IPS DF 6.9 (cell line): Measurements from ENCODE around the gene MATCAP1.

ENCODE experiments used
- DNase-seq: peaks from one replicate; pipeline ENCODE4 v3.0.0-alpha.2; 2013; ENCODE audit warnings: low read depth, low spot score
- H3K27ac ChIP-seq: one replicate; pipeline ENCODE4 v1.5.1; 2013; ENCODE audit warnings: low read length, control low read depth
- H3K27me3 ChIP-seq: 2 replicates; pipeline ENCODE4 v1.6.1; 2013; ENCODE audit warnings: mild to moderate bottlenecking, low read length; ENCODE audit not compliant: control insufficient read depth, insufficient read depth
- H3K36me3 ChIP-seq: 2 replicates; pipeline ENCODE4 v1.6.1; 2013; ENCODE audit warnings: low read length; ENCODE audit not compliant: control insufficient read depth, insufficient read depth
- H3K4me1 ChIP-seq: 2 replicates; pipeline ENCODE4 v1.6.1; 2013; ENCODE audit warnings: low read length; ENCODE audit not compliant: control insufficient read depth, insufficient read depth
- H3K4me3 ChIP-seq: 2 replicates; pipeline ENCODE4 v1.5.1; 2013; ENCODE audit warnings: mild to moderate bottlenecking, low read length
- H3K9me3 ChIP-seq: 2 replicates; pipeline ENCODE4 v1.6.1; 2013; ENCODE audit warnings: low read length, inconsistent platforms; ENCODE audit not compliant: control insufficient read depth, insufficient read depth
- WGBS: extraction: QIAGEN DNeasy Blood & Tissue Kit; methylation state at CpG from one replicate; pipeline ENCODE4 v1.1.7; 2013; ENCODE audit warnings: mixed read lengths, missing lambda C conversion rate; ENCODE audit not compliant: insufficient read length, insufficient coverage; 5-methylcytosine and 5-hydroxymethylcytosine counted together

MATCAP1 gene

DNA sequence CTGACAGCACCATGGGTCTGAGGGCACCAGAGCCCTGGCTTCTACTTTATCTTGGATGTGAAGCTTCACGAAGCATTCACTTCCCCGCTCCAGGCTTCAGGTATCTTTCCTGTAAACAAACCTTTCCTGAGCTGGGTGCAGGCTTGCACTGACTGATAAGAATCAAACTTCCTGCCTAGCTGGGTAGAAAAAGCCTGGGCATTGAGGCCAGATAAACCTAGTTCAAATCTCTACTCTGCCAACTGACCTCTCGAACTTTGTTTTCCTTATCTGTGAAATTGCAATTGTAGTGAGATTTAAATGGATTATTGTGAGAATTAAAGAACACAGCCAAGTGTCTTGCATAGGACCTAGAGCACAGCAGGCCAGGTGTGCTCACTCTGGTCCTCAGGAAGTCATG, 40.2 kb upstream of the MATCAP1 start:
- DNase-seq, result no peak
- Histone ChIP-seq H3K4me3 (no peak overlapping the region), H3K27ac (no peak overlapping the region), H3K4me1 (no peaks in the 10 kb centered on the region; the same call in 1 of the 2 replicates), H3K9me3 (no peaks in the 10 kb centered on the region), H3K27me3 (no peaks in the 10 kb centered on the region), H3K36me3 (peaks cover 2% of the 10 kb centered on the region)
- WGBS, result no CpG with 5 or more reads among the region's 3 CpGs

DNA sequence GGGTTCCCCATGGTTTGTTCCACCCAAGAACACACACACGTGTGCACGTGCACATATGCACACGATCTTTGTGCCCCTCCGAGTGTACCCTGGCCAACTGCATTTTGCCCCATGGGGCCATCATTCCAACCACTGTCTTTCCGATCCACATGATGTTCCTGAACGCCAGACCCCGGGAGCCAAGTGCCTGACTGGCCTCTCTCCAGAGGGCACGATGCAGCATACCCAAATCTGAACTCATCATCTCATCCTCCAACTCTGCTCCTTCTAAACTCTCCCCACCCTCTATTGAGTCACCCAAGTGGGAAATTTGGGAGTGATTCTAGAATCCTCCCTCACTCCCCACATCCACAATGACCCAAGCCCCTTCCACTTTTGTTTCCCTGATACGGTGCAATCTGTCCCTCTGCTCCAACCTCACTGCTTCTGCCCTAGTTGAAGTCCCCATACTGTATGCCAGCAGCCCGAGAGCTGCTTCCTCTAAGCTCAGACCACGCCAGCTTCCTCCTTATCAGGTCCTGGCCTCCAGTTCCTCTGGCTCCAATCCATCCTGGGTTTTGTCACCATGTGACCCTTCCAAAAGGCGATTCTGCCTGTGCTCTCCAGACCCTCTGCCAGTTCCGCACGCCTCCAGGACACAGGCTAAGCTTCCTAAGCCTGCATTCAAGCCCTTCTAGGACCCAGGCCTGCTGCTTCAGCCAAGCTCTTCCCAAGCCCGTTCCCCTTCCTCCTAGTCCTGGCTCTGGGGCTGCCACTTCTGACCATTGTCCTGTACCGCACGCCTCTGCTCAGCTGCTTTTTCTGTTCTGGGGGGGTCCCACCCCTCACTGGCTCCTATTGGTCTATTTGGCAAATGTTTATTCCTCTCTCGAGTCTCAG, 33.1 kb upstream of the MATCAP1 start:
- WGBS, result no CpG with 5 or more reads among the region's 18 CpGs

DNA sequence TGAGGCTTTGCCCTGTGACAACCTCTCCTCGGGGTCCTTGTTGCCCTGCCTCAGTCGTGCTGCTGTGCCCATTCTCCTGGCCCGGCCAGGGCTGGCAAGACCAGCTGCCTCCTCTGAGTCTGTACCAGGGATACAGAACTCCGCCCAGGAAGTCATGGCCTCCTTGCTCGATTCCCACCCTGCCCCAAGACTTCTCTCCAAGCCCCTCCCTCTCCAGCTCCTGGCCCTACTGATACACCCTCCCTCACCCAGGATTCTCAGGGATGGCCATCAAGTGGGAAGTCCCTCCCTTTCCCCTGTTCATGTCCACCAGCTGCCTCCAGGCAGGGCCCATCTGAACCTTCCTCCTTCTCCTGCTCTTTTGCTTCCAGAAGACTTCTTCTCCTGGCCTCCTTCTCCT, 31.9 kb upstream of the MATCAP1 start:
- Histone ChIP-seq H3K36me3 (no peaks in the 10 kb centered on the region), H3K27me3 (no peaks in the 10 kb centered on the region), H3K27ac (no peak overlapping the region), H3K9me3 (no peaks in the 10 kb centered on the region), H3K4me1 (no peaks in the 10 kb centered on the region), H3K4me3 (no peak overlapping the region)
- WGBS, result no CpG with 5 or more reads among the region's 5 CpGs
- no peak for DNase-seq

More for the DNA sequence above, 33.1 kb upstream of the MATCAP1 start:
- Histone ChIP-seq H3K36me3 (no peaks in the 10 kb centered on the region), H3K27me3 (no peaks in the 10 kb centered on the region), H3K4me1 (no peaks in the 10 kb centered on the region), H3K27ac (no peak overlapping the region), H3K9me3 (no peaks in the 10 kb centered on the region), H3K4me3 (no peak overlapping the region)
- DNase-seq, result no peak

DNA sequence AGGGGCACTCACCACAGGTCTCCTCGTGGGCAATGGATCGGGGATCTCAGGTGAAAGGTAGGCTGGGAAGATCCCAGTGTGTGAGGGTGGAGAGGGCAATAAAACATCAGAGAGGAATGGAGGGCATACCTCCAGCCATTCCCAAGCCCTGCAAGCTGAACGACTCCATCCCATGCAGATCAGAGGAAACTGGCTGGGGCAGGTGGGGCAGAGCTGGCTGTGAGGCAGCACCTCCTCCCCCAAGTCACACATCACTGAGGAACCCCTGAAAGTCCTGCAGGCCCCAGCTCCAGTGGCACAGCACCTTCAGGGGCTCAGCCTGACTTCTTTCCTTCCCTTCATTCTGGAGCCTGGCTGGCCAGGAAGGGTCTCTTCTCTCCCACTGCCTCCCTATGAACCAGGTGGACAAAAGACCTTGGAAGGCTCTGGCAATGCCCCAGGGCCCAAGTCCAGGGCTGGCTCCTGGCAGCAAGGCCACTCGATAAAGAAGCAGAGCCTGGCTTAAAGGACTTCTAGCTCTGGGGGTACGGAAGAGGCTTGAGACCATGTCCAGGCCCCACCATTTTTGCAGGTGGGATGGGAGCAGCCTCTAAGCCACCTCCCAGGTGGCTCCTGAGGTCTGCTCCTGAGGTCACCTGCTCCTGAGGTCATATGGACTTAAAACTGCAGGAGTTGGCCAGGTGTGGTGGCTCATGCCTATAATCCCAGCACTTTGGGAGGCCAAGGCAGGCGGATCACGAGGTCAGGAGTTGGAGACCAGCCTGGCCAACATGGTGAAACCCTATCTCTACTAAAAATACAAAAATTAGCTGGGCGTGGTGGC, 29.6 kb upstream of the MATCAP1 start:
- Histone ChIP-seq H3K27me3 (no peaks in the 10 kb centered on the region), H3K36me3 (no peaks in the 10 kb centered on the region), H3K4me1 (no peaks in the 10 kb centered on the region), H3K4me3 (no peak overlapping the region), H3K27ac (no peak overlapping the region), H3K9me3 (no peaks in the 10 kb centered on the region)
- no CpG with 5 or more reads among the region's 8 CpGs for WGBS
- no peak for DNase-seq

DNA sequence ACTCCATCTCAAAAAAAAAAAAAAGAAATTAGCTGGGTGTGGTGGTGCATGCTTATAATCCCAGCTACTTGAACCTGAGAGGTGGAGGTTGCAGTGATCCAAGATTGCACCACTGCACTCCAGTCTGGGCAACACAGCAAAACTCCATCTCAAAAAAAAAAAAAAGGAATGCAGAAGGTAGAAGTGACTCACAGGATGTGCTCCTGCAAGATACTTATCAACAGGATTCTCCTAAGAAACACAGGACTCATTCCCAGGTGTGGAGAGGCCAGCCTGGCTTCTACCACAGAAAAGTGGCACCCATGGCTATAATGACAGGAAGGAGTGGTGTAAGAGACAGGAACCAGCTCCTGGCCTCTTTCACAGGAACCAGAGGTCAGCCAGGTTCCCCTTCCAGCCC, 29.0 kb upstream of the MATCAP1 start:
- Histone ChIP-seq H3K4me3 (no peak overlapping the region), H3K27ac (no peak overlapping the region), H3K27me3 (no peaks in the 10 kb centered on the region), H3K36me3 (no peaks in the 10 kb centered on the region), H3K9me3 (no peaks in the 10 kb centered on the region), H3K4me1 (no peaks in the 10 kb centered on the region)
- DNase-seq, result no peak

DNA sequence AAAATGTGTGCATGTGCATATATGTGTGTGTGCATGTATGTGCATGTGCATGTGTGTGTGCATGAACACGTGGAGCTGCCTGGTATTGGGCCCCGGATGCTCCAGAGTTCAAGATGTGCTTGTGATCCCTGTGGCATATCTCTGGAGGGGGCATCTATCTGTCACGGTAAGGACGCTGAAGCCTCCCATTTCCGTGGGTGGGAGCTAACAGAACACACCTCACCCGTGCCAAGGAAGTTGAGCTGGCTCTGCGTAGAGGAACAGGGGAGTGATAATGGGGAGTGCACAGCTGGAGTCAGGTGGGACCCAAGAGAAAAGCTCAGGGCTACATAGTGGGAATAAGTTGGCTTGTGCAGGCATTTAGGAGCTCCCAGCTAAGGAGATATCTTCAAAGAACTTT, 27.9 kb upstream of the MATCAP1 start:
- no peak for DNase-seq
- Histone ChIP-seq H3K4me3 (no peak overlapping the region), H3K9me3 (no peaks in the 10 kb centered on the region), H3K4me1 (peaks cover 4% of the 10 kb centered on the region; the same call in 1 of the 2 replicates), H3K27ac (no peak overlapping the region), H3K36me3 (no peaks in the 10 kb centered on the region), H3K27me3 (no peaks in the 10 kb centered on the region)
- no CpG with 5 or more reads among the region's 7 CpGs for WGBS

DNA sequence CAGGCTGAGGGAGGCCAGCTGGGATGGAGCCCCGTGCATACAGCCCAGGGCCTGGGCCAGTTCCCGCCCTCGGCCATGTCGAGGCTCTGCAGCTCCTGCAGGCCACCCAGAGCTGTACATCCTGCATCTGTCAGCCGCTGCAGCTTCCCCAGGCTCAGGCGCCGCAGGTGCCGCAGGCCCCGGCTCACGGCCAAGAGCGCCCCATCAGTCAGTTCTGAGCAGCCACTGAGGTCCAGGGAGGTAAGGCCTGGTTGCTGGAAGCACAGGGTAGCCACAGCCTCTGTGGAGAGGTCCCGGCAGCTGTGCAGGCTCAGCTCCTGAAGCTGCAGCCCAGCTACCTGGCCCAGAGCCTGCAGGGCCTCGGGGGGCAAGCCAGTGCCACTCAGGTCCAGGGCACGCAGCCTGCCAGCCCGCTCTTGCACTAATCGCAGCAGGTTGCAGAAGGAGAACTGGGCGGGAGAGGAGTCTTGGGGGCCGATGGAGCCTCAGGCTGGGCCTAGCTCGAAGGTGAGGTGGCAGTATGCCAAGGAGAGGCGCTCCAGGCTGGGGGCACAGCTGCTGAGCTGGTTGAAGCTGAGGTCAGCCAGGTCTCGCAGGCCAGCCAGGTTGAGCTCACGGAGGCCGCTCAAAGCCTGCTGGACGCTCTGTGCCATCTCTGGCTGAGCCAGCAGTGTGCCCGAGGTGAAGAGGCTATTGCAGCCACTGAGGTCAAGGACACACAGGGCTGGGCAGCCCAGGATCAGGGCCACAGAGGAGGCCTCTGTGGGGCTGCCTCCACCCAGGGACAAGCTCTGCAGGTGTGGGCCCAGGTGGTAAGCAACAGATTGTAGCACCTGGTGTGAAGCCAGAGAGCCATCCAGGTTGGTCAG, 26.5 kb upstream of the MATCAP1 start:
- Histone ChIP-seq H3K4me3 (no peak overlapping the region), H3K36me3 (no peaks in the 10 kb centered on the region), H3K27me3 (no peaks in the 10 kb centered on the region), H3K4me1 (peaks cover 4% of the 10 kb centered on the region; the same call in 1 of the 2 replicates), H3K27ac (no peak overlapping the region), H3K9me3 (no peaks in the 10 kb centered on the region)
- no peak for DNase-seq
- WGBS, result no CpG with 5 or more reads among the region's 25 CpGs

DNA sequence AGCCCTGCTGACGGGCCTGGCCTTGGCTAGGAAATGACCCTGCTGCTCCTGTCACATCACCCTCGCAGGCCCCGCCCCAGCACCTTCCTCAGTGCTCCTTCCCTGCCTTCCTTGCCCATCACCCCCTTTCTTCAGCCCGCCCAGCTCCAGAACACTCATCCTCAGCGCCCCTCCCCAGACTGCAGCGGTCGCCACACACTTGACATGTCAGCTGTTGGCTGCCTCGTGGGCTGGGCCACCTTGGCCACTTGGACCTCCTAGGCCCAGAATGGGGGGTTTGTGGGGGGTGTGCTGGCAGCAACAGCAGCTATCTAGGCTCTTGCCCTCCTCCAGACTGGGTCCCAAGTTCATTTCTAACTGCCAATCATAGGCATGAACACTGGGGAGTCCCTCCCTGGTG, 25.8 kb upstream of the MATCAP1 start:
- no peaks in the 10 kb centered on the region for H3K27me3 ChIP-seq
- H3K36me3 ChIP-seq, result no peaks in the 10 kb centered on the region
- H3K4me1 ChIP-seq, result peaks cover 4% of the 10 kb centered on the region; the same call in 1 of the 2 replicates
- H3K27ac ChIP-seq, result no peak overlapping the region
- DNase-seq, result no peak
- H3K9me3 ChIP-seq, result no peaks in the 10 kb centered on the region
- WGBS, result no CpG with 5 or more reads among the region's 8 CpGs
- no peak overlapping the region for H3K4me3 ChIP-seq

DNA sequence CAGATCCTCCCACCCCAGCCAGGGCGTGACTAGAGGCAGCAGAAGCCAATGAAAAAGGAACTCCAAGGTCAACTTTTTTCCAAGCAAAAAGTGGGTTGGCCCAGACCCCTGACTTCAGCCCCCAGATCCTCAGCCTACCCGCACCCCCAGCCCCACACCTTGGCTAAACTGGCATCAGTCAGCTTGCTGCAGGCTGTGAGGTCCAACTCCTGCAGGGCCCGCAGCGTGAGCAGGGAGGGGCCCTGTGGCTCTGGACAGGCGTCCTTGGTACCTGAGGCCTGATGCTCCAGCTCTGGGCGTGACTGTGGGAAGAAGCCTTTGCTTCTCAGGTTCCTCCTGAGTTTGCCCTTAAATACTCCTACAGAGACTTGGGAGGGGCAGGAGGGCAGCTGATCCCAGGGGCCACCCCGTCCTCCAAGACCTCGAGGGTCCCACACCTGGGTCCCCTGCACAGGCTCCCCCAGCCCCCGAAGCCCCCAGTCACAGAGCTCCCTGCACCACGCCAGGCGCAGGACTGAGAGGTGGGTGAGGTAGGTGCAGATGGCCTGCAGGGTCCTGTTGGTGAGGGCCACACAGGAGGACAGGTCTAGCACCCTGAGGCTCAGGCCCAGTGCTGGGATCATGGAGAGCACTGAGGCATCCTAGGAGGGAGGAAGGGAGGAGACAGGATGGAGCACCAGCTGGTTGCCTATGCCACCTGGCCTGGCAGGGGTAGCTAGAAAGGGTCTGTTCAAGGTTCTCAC, 24.6 kb upstream of the MATCAP1 start:
- Histone ChIP-seq H3K4me3 (no peak overlapping the region), H3K9me3 (no peaks in the 10 kb centered on the region), H3K4me1 (peaks cover 4% of the 10 kb centered on the region; the same call in 1 of the 2 replicates), H3K36me3 (peaks cover 2% of the 10 kb centered on the region; the same call in 1 of the 2 replicates), H3K27me3 (no peaks in the 10 kb centered on the region), H3K27ac (no peak overlapping the region)
- no CpG with 5 or more reads among the region's 11 CpGs for WGBS
- no peak for DNase-seq
